ENCODE measurements around the gene ZMYND8.

GRCh38 chr20:47202733-47203667 lies 153.5 kb downstream of the ZMYND8 start:
- no peak for TF ChIP-seq POLR2A (IDR thresholded peaks at IDR 0.05)
- TF ChIP-seq, protein P1, sequence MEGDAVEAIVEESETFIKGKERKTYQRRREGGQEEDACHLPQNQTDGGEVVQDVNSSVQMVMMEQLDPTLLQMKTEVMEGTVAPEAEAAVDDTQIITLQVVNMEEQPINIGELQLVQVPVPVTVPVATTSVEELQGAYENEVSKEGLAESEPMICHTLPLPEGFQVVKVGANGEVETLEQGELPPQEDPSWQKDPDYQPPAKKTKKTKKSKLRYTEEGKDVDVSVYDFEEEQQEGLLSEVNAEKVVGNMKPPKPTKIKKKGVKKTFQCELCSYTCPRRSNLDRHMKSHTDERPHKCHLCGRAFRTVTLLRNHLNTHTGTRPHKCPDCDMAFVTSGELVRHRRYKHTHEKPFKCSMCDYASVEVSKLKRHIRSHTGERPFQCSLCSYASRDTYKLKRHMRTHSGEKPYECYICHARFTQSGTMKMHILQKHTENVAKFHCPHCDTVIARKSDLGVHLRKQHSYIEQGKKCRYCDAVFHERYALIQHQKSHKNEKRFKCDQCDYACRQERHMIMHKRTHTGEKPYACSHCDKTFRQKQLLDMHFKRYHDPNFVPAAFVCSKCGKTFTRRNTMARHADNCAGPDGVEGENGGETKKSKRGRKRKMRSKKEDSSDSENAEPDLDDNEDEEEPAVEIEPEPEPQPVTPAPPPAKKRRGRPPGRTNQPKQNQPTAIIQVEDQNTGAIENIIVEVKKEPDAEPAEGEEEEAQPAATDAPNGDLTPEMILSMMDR (IDR thresholded peaks at IDR 0.05) = no peak
- TF ChIP-seq POLR2AphosphoS5 (IDR thresholded peaks at IDR 0.05) = no peak
